NCI-H1417 (cell line): ENCODE results near the gene NCOA4.
A peak's percentile ranks its signal among the peaks of the same experiment; 100 is the strongest.
"Not testable (repeated sequence)": the region's sequence is repeated elsewhere in the genome, so short reads cannot be mapped to it uniquely, and the experiment has no call there.

ENCODE experiments used
- DNase-seq, 3 experiments: peaks; one replicate each; lab custom pipeline; 2025; lab: John Stamatoyannopoulos, UW

The NCOA4 gene

DNA sequence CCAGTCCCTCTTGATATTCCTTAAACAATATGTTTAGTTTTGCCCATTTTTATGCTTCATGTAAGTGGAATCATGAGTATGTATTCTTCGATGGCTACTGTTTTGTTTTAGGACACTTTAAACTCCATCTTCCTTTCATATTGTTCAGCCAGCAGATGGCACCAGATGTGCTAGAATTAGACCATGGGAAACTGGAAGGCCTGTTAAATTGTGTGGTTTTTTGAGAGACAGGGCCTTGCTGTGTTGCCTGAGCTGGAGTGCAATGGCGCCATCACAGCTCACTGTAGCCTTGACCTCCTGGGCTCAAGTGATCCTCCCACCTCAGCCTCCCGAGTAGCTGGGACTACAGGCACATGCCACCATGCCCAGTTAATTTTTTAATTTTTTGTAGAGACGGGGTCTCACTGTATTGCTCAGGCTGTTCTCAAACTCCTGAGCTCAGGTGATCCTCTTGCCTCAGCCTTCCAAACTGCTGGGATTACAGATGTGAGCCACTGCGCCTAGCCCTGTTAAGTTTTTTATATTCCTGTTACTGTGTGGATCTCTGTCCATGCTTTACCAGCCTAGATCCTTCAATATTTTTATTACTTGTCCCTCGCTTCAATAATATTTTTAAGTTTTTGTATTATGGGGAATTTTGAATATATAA, 46.8 kb downstream of the NCOA4 start:
- DNase-seq: peak in 1 of 3 experiments; percentile 23

DNA sequence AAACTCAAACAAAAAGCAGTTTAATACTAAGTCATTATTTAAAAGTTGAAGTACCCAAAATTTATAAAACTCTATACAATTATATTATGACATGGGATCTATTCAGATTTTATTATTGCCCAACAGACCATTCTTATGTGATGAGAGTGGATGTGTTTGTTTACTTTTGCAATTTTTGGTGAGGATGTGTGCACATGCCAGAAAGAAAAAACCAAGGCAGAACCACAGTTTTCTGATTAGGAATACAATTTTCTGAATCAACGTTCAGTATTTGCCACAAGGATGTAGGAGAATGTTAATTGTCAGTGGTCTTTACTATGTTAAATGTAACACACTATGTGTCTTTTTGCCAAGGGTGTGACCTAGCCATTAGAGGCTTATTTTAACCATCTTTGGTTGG, 49.1 kb downstream of the NCOA4 start:
- not testable (repeated sequence) for DNase-seq

DNA sequence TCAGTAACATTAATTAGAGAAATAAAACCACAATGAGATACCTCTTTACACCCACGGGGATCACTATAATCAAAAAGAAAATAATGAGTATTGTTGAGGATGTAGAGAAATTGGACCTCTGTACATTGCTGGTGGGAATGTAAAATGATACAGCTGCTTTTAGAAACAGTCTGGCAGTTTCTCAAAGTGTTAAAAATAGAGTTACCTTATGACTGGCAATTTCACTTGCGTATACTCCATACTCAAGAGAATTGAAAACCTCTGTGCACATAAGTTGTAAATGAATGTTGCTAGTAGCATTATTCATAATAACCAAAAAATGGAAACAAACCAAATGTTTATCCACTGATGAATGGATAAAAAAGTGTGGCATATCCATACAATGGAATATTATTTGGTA, 51.9 kb downstream of the NCOA4 start:
- DNase-seq: not testable (repeated sequence)

DNA sequence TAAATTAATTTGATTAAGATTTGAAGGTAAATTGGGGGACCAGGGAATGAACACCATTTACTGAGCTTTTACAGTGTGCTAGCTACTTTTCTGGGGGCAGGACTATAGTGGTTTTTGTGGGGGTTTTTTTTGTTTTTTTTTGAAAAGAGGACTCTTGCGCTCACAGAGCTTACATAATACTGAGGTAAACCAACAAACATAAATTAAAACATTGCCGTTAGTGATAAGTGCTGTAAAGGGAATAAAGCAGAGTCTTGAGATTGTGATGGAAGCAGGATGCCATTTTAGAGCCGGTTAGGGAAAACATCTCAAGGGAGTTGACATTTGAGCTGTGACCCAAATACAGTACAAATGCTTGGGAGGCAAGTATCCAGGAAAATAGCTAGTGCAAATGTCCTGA, 56.4 kb downstream of the NCOA4 start:
- DNase-seq: not testable (repeated sequence)

DNA sequence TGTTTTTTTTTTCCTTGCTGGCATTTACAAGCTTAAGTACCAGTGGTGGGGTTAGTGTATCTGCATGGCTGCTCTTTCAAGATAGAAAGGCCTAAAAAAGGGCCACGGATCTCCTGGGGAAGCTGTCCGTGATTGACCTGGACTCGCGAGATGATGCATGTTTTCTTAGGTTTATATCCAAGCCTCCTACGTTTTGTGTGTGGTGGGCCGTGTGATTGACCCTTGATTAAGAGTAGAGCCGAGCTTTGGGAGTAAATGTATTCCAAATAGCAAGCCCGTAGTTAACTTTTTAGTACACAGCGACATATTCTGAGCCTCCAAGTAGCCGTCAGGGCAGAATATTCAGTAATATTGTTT, 57.6 kb downstream of the NCOA4 start:
- DNase-seq: peak in 1 of 3 experiments; percentile 32

DNA sequence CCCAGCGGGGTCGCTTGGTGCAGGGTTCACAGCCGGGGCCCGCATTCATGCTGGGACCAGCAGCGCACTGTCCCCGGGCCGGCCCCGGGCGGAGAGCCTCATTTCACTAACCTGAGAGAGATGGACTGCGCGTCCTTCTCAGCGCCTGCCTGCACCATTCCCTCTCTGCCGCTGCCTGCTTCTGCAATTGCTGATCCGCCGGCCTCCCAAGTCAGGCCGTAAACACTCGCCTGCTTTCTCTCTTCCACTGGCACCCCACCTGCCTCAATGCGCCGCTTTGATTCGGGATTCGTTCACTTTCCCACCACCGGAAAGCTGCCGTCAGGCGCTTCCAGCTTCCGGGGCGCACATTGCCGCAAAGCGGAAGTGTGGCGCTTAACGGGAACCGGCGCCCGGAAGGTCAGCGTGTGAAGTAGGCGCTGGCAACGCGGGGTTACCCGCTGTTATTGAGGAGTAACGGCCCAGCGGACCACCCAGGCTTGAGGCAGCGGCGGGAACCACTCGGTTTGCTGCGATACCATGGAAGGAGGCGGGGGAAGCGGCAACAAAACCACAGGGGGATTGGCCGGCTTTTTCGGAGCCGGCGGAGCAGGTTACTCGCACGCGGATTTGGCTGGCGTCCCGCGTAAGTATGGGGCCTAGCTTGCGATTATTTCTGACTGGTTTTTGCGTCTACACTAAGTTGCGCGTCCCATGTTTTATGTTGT, 58.2 kb downstream of the NCOA4 start, which contains the start of gene TIMM23:
Gene TIMM23 (plus strand): TSS at position 384 of the 707 bp plus-strand sequence. CDS start 136 bp downstream, at position 520.
- peak; percentile 51 to 78 (median 75) for DNase-seq

DNA sequence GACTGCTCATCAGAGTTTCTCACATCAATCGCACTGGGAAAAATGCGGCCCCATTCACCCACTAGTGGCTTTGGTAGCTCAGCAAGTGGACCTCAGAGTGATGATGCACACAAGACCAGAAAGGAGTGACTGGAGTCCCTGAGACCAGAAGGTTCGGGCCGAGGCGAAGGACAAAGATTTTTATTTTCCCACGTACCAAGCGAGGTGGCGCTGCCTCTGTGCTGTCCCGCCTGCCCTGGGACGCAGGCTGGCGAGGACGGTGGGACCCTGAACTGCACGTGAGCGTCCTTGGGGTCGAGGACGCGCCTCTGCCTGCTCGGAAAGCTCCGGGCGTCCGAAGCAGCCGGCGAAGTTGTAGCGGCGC, 58.7 kb downstream of the NCOA4 start:
- not testable (repeated sequence) for DNase-seq

DNA sequence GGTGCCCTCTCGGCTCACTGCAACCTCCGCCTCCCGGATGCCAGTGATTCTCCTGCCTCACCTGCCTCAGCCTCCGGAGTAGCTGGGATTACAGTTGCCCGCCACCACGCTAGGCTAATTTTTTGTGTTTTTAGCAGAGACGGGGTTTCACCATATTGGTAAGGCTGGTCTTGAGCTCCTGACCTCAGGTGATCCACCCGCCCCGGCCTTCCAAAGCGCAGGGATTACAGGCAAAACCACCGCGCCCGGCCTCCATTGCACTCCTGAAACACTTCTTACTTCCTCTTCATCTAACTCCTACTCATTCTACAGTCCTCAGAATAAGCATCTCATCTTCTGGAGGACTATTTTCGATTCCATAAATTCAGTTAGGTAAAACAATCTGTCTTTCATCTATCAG, 59.4 kb downstream of the NCOA4 start:
- not testable (repeated sequence) for DNase-seq

DNA sequence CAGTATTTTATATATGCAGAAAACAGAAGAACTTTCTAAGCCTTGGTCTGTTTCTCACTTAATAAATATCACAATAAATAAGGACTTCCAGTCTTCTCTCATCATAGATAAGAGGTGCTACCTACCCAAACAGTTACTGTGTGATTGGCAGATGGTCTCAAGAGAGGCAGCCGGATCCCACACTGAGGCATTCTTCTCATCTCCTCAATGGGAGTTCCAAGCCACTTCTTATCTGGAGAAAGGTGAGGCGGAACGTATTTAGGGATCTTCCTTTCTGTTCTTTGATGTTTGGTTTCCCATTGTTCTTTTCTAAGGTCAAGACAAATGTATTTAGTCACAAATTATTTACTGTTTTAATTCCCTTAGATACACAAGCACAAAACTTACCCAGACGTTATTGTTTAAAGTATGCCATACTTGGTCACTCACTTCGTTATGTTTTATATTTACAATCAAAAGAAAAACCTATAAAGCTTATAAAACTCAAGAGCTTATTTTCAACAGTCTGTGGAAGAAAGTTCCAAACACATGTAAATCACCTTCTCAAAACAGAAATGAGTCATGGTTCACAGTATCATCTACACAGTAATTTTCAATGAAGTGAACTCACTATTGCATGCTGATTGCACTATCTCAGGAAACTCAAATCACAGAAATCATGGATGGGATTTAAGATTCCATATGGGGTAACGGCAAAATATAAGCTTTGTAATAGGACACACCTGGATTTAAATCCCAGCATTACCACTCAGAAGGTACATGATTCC, 67.6 kb downstream of the NCOA4 start:
- DNase-seq: not testable (repeated sequence)

DNA sequence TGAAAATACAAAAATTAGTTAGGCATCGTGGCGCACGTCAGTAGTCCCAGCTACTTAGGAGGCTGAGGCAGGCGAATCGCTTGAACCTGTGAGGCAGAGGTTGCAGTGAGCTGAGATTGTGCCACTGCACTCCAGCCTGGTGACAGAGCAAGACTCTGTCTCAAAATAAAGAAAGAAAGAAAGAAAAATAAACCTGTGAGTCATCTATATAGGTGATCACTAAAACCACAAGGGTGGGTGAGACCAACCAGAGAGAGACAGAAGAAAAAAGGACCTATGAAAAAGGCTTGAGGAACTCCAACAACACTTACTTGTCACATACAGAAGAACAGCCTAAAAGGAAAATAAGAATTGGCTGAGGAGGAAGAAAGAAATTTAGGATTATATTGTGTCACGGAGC, 72.5 kb downstream of the NCOA4 start:
- DNase-seq: not testable (repeated sequence)

DNA sequence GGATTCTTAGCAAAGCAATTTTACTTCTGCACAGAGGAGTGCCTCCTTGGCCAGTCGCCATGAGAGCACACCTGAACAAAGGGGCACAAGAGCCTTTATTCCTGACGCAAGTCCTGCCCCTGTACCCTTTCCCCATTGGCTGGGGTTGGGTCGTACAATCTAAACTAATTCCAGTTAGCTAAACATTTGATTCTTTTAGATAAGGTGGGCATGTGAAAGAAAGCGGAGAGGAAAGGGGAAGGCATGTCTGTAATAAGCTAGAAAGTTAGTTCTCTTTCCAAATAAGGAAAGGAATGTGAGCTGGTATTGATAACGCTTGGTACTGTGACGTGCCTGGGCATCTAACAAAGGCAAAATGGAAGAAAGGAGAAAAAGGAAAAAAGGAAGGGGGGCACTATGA, 73.8 kb downstream of the NCOA4 start:
- not testable (repeated sequence) for DNase-seq
